GM18861 (cell line): Measurements from ENCODE around the gene LGR6.

Experiments used
- ATAC-seq: cut with Tn5 transposase; IDR thresholded peaks from one replicate; pipeline ENCODE4 v1.9.1; 2021; ENCODE audit not compliant: unreplicated experiment

The LGR6 gene

DNA sequence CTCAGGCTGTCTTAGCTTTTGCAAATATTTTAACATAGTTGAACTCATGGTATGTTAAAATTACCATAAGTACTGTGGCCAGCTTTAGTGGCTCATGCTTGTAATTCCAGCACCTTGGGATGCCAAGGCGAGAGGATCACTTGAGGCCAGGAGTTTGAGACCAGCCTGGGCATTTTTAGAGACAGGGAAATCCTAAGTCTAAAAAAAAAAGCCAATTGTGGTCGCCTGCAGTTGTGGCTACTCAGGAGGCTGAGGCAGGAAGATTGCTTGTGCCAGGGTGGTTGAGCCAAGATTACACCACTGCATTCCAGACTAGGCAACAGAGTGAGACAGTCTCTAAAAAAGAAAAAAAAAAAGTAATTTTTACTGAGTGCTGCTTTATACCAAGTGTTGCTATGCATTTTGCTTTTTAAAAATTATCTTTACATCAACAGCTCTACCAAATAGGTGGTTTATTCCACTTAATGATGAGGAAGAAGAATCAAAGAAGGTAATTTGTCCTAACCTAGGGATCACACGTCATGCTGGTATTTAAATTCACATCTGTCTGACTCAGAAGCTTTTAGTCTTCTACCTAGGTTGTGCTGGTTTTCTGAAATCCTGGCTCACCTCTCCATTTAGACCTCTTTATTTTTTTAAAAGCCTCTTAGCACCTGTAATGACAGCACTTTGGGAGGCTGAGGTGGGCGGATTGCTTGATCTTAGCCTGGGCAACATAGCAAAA, 171.7 kb downstream of the LGR6 start:
- no peak for ATAC-seq

DNA sequence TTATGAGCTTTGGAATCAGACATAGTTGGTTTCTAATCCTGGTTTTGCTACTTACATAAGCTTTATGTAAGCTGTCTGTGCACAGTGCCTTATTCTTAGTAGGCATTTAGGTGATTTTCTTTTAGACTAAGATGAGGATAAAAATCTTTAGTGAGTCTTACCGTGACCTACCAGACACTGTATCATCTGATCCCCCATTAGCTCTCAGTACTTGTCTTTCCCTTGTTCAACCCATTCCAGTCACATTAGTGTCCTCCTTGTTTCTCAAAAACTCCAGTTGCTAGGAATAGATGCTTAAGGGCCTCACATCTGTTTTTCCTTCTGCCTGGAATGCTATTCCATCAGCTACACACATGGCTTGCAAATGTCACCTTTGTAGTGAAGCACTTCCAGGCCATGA, 173.7 kb downstream of the LGR6 start:
- no peak for ATAC-seq
